Activated naive CD4-positive, alpha-beta T cell treated with anti-CD3 and anti-CD28 coated beads, Interleukin-2, amount 50 U/mL, for 24 hours (primary cell): ENCODE data around the gene UNKL.
A peak's percentile ranks its signal among the peaks of the same experiment; 100 is the strongest.

Experiments
- H3K27ac Mint-ChIP-seq: one replicate; pipeline ENCODE4 v1.8.0; 2021; ENCODE audit warnings: mild to moderate bottlenecking, mixed read lengths
- H3K27me3 Mint-ChIP-seq: one replicate; pipeline ENCODE4 v1.8.0; 2021; ENCODE audit warnings: mixed read lengths
- H3K36me3 Mint-ChIP-seq: one replicate; pipeline ENCODE4 v1.8.0; 2021; ENCODE audit warnings: mixed read lengths
- H3K4me1 Mint-ChIP-seq: one replicate; pipeline ENCODE4 v1.8.0; 2021; ENCODE audit warnings: mixed read lengths
- H3K4me3 Mint-ChIP-seq: one replicate; pipeline ENCODE4 v1.8.0; 2021; ENCODE audit warnings: mild to moderate bottlenecking, mixed read lengths
- H3K9me3 Mint-ChIP-seq: one replicate; pipeline ENCODE4 v1.8.0; 2021; ENCODE audit warnings: mixed read lengths

The UNKL gene

GRCh38 chr16:1317479-1318267 lies 96.8 kb downstream of the UNKL start:
- Mint-ChIP-seq H3K27ac (no peak overlapping the region), H3K4me3 (no peak overlapping the region), H3K36me3 (peaks cover 5% of the 10 kb centered on the region)

DNA sequence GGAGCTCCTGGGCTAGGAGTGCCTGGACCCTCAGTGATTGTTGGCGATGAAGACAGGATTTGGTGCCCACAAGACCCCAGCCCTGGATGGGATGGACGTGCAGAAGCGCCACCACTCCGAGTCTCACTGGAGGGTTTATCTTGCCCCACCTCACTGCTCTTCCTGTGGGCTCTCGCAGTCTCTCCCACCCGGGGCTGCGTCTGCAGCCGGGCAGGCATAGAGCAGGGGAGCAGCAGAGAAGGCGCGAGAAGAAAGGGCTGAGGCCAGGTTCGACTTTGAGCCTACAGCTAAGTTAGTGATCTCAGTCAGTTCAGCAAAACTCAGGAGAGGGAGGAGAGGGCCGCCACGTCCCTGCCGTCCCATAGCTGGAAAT lies 98.5 kb downstream of the UNKL start:
- peaks cover 21% of the 10 kb centered on the region for H3K4me1 Mint-ChIP-seq
- H3K36me3 Mint-ChIP-seq = peaks cover 5% of the 10 kb centered on the region
- no peak overlapping the region for H3K4me3 Mint-ChIP-seq
- peak overlapping the region; percentile 59 for H3K27ac Mint-ChIP-seq
- H3K9me3 Mint-ChIP-seq = no peaks in the 10 kb centered on the region
- H3K27me3 Mint-ChIP-seq = no peaks in the 10 kb centered on the region

More at GRCh38 chr16:1317479-1318267, 96.8 kb downstream of the UNKL start:
- H3K9me3 Mint-ChIP-seq = no peaks in the 10 kb centered on the region
- H3K4me1 Mint-ChIP-seq = peaks cover 13% of the 10 kb centered on the region
- no peaks in the 10 kb centered on the region for H3K27me3 Mint-ChIP-seq

- no peaks in the 10 kb centered on the region for H3K9me3 Mint-ChIP-seq
- no peak overlapping the region for H3K27ac Mint-ChIP-seq
- no peak overlapping the region for H3K4me3 Mint-ChIP-seq
- H3K36me3 Mint-ChIP-seq = peaks cover 5% of the 10 kb centered on the region
- H3K27me3 Mint-ChIP-seq = no peaks in the 10 kb centered on the region
- H3K4me1 Mint-ChIP-seq = peaks cover 27% of the 10 kb centered on the region
Observed at GRCh38 chr16:1315081-1316032, 99.1 kb downstream of the UNKL start.

DNA sequence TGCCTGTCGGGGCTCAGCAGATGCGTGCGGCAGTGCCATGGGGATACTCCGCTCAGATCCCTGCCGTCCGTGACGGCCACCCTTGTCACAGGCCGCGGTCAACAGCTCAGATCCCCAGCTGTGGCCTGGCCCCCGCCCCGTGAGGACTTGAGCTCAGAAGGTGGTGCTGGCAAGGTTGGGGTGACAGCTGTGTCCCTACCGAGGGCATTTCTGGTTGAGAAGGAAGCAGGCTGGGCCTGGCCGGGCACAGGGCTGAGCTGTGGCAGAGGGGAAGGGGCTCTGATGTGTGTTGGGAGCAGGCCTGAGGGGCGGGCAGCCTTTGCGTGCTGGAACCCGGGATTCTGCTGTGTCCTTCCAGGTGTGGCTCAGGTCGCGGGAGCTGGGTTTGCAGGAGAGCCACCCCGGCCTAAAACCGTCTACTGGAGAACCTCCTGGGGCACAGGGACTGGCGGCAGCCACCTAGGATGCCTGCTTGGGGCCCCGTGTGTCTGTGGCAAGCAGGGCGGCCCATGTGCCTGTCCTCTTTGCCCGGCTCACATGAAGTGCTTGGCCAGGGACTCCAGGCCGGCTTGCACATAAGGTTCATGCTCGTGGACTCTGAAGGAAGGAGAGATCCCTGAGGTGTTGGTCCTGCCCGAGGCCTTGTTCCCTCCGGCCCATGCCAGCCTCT lies 100.0 kb downstream of the UNKL start:
- H3K27ac Mint-ChIP-seq = no peak overlapping the region
- H3K36me3 Mint-ChIP-seq = peaks cover 8% of the 10 kb centered on the region
- no peaks in the 10 kb centered on the region for H3K27me3 Mint-ChIP-seq
- H3K4me1 Mint-ChIP-seq = peaks cover 31% of the 10 kb centered on the region
- H3K4me3 Mint-ChIP-seq = no peak overlapping the region
- H3K9me3 Mint-ChIP-seq = no peaks in the 10 kb centered on the region

GRCh38 chr16:1313721-1314369 lies 100.7 kb downstream of the UNKL start:
- H3K27me3 Mint-ChIP-seq = no peaks in the 10 kb centered on the region
- no peak overlapping the region for H3K27ac Mint-ChIP-seq
- no peaks in the 10 kb centered on the region for H3K9me3 Mint-ChIP-seq
- peaks cover 31% of the 10 kb centered on the region for H3K4me1 Mint-ChIP-seq
- H3K4me3 Mint-ChIP-seq = no peak overlapping the region
- H3K36me3 Mint-ChIP-seq = peaks cover 6% of the 10 kb centered on the region
